ENCODE measurements around the gene MAP3K14.

DNA sequence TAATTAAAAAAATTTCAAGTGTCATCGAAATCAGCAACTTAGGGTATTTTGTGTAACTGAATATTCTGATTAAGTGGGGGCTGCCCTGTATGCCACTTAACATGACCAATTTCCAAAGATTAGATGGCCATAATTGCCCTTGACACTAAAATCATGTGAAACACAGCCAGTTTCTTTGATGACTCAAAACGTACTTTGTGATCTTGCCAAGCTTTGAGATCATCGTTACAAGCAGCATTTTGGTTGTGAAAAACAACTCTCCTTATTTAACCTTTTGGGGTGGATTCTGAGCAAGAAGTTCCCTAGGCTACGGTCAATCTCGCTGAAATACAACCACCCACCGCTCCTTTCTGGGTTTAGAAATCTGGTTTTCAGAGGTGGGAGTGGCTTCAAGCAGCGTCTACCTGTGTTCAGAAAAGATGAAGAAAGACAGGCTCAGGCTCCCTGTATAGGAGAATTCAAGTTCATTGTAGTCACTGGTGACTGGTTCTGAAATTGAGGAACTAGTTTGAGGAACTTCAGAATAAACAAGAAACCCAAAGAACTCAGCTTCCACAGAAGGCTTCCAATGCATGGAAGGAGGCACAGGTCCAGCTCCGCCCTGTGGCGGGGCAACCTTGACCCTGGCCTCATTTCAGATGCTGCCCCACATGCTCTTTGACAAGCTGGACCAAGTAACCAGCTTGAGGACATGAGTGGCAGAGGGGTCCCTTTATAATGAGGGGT is 9.4 kb downstream of the MAP3K14 start:
- TF ChIP-seq POLR2A (IDR thresholded peaks at IDR 0.05; ENCODE audit: low read length) (no peak), GATA1 (IDR thresholded peaks at IDR 0.05; ENCODE audit: low read depth, low read length) (no peak)
